ENCODE measurements around the gene PPP1R12A. TPM values are rescaled to one million over a fixed set of nuclear protein-coding genes. Genes with fewer than 3 reads are reported as not detected.

PPP1R12A gene
- total and polyA plus RNA-seq, 9 of the 15 experiments (the other 6 are each of a cell fraction or from before 2014, with no cell fraction given), result 26.4 to 119 (median 53.3) TPM

DNA sequence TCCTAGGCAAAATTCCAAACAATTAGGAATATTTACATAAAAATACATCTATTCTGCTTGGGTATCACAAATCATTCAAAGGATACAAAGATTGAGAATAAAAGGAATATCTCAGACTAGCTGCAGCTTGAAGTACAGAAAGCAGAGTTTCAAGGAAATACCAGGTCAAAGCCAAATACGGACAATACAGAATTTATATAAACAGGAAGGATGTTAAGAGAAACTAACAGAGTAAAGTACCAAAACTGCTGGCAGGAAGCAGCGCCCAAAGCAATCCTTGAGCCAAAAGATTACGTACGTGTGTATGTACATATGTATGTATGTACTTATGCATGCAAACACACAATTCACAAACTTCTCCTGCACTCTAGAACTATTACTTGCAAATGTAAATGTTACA, 86.6 kb downstream of the PPP1R12A start (continued):
- TF ChIP-seq ETV1 (tag; conservative IDR thresholded peaks at IDR 0.05; ENCODE audit: low read depth) (no peak), TBL1XR1 (IDR thresholded peaks at IDR 0.05; ENCODE audit: low read length in 2 of 2) (no peak), ZNF764 (CRISPR knock-in tag; IDR thresholded peaks at IDR 0.05; ENCODE audit: low read depth) (no peak), GABPB1 (CRISPR knock-in tag; IDR thresholded peaks at IDR 0.05) (no peak), PHB2 (IDR thresholded peaks at IDR 0.05; ENCODE audit: low read depth) (no peak), NCOA2 (IDR thresholded peaks at IDR 0.05; ENCODE audit: partially characterized antibody in 2 of 2) (no peak), ZNF408 (CRISPR knock-in tag; IDR thresholded peaks at IDR 0.05; ENCODE audit: low read depth) (no peak)

DNA sequence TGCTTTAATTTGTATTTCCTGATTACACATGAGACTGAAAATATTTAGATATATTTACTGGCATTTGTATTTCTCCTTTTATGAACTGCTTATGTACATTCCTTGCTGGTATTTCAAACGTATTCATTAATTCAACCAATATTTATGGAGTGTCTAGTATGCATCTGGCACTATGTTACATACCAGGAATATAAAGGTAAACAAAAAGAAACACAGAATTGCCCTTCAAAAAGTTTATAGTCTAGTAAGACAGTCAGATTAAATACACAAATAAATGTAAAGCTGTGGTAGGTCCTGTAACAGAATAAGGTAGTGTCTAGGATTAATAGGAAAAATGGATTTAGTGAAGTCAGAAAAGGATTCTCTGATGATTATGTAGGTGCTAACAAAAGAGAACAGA, 87.5 kb downstream of the PPP1R12A start:
- WGBS (ENCODE audit: insufficient coverage, low coverage, missing lambda C conversion rate), result 67% methylated on average over 1 of the region's 1 CpG

More for the DNA sequence above, 87.5 kb downstream of the PPP1R12A start:
- CTCF ChIA-PET (ENCODE audit: low intra/inter-chr PET ratio), result no interaction called here
- H3K4me1 ChIP-seq (replicated peaks in 1 of 2; ENCODE audit: control insufficient read depth in 2 of 2, insufficient read depth in 2 of 2, low read length in 2 of 2), result peaks cover 0 to 4% of the 10 kb centered on the region in 2 experiments; a peak in 2 of 5 replicates
- TF ChIP-seq, protein P1, sequence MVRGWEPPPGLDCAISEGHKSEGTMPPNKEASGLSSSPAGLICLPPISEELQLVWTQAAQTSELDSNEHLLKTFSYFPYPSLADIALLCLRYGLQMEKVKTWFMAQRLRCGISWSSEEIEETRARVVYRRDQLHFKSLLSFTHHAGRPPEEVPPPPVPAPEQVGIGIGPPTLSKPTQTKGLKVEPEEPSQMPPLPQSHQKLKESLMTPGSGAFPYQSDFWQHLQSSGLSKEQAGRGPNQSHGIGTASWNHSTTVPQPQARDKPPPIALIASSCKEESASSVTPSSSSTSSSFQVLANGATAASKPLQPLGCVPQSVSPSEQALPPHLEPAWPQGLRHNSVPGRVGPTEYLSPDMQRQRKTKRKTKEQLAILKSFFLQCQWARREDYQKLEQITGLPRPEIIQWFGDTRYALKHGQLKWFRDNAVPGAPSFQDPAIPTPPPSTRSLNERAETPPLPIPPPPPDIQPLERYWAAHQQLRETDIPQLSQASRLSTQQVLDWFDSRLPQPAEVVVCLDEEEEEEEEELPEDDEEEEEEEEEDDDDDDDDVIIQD (CRISPR knock-in tag; IDR thresholded peaks at IDR 0.05), result no peak
- TF ChIP-seq ZNF146 (CRISPR knock-in tag; IDR thresholded peaks at IDR 0.05; ENCODE audit: unreplicated experiment) (no peak), NR1H2 (CRISPR knock-in tag; IDR thresholded peaks at IDR 0.05) (no peak)
- no peaks in the 10 kb centered on the region for H3K27me3 ChIP-seq (ENCODE audit: control insufficient read depth in 2 of 2, insufficient read depth in 2 of 2, low read length in 2 of 2)
- H3K9me1 ChIP-seq (ENCODE audit: control insufficient read depth, insufficient read depth, low read length), result no peaks in the 10 kb centered on the region
- H3K9ac ChIP-seq (ENCODE audit: insufficient read depth in 1 of 2, low read depth in 2 of 2, low read length in 2 of 2), result no peak overlapping the region
- FAIRE-seq (no peak), ATAC-seq (no peak), DNase-seq (ENCODE audit: extremely low read depth in 1 of 4, low spot score in 3 of 4) (no peak)
- H3K4me2 ChIP-seq (ENCODE audit: insufficient read depth, low read length), result no peak overlapping the region
- H3K4me3 ChIP-seq, result no peak overlapping the region
- BruUV-seq (replicated peaks), result no TSS peak
- H3K27ac ChIP-seq (ENCODE audit: extremely low read depth, low read depth, low read length), result no peak overlapping the region
- intact Hi-C loops (cut with micrococcal nuclease) (no loop called here), in situ Hi-C loops (cut with MboI) (no loop called here)
- H3K79me2 ChIP-seq (ENCODE audit: control insufficient read depth, insufficient read depth, low read length), result peaks cover 82% of the 10 kb centered on the region
- H3K36me3 ChIP-seq (ENCODE audit: control insufficient read depth, insufficient read depth, low read length), result peaks cover 22% of the 10 kb centered on the region
- POLR2A ChIA-PET, result no interaction called here
- no peak overlapping the region for H2AFZ ChIP-seq (ENCODE audit: low read depth, low read length)
- no peaks in the 10 kb centered on the region for H4K20me1 ChIP-seq (replicated peaks; ENCODE audit: control insufficient read depth, insufficient read depth, low read length)
- no peaks in the 10 kb centered on the region; the same call in 1 of the 2 replicates for H3K9me3 ChIP-seq (replicated peaks; ENCODE audit: control insufficient read depth, insufficient read depth, low read depth, low read length)

Data from K562 (cell line).